Mesenchymal stem cell (in vitro differentiated cells and primary cell): ENCODE measurements around the gene SERGEF.
A peak's percentile ranks its signal among the peaks of the same experiment; 100 is the strongest.

Experiments used
- DNase-seq: peaks from one replicate; pipeline ENCODE4 v3.0.0-alpha.2; 2013
- H2AFZ ChIP-seq: one replicate; pipeline ENCODE4 v1.6.1; 2013; ENCODE audit warnings: low read depth, mild to moderate bottlenecking, control low read depth, inconsistent platforms, low read length, moderate library complexity
- H2AK5ac ChIP-seq: 2 replicates; pipeline ENCODE4 v1.6.1; 2013; ENCODE audit warnings: low read length, moderate library complexity, mild to moderate bottlenecking, inconsistent platforms; ENCODE audit not compliant: severe bottlenecking
- H2BK120ac ChIP-seq: one replicate; pipeline ENCODE4 v1.6.1; 2013; ENCODE audit warnings: low read depth, mild to moderate bottlenecking, inconsistent platforms, low read length, moderate library complexity
- H2BK12ac ChIP-seq, 2 experiments: one replicate each; pipeline ENCODE4 v1.6.1; 2013; ENCODE audit warnings: inconsistent platforms in 2 of 2, low read length in 2 of 2, mild to moderate bottlenecking in 2 of 2, moderate library complexity in 2 of 2, control low read depth in 1 of 2
- H2BK15ac ChIP-seq: one replicate; pipeline ENCODE4 v1.6.1; 2013; ENCODE audit warnings: mild to moderate bottlenecking, low read depth, inconsistent platforms; ENCODE audit not compliant: poor library complexity, severe bottlenecking
- H2BK5ac ChIP-seq: 2 replicates; pipeline ENCODE4 v1.6.1; 2013; ENCODE audit warnings: low read depth, mild to moderate bottlenecking, low read length, control low read depth, inconsistent platforms; ENCODE audit not compliant: poor library complexity, severe bottlenecking
- H3K14ac ChIP-seq, 2 experiments: one replicate each; pipeline ENCODE4 v1.6.1; 2013; ENCODE audit warnings: inconsistent platforms in 2 of 2, low read length in 2 of 2, control low read depth in 1 of 2, mild to moderate bottlenecking in 1 of 2, moderate library complexity in 1 of 2
- H3K18ac ChIP-seq, 2 experiments: one replicate each; pipeline ENCODE4 v1.6.1; 2013; ENCODE audit warnings: inconsistent platforms in 2 of 2, low read length in 2 of 2, control low read depth in 1 of 2, low read depth in 1 of 2, mild to moderate bottlenecking in 1 of 2
- H3K23ac ChIP-seq, 2 experiments: one replicate each; pipeline ENCODE4 v1.6.1; 2013; ENCODE audit warnings: inconsistent platforms in 2 of 2, low read length in 2 of 2, mild to moderate bottlenecking in 2 of 2, moderate library complexity in 2 of 2, control low read depth in 1 of 2
- H3K27ac ChIP-seq: 2 replicates; pipeline ENCODE4 v1.5.1; 2013; ENCODE audit warnings: mild to moderate bottlenecking, moderate library complexity, low read length, control low read depth, inconsistent platforms; ENCODE audit not compliant: poor library complexity, severe bottlenecking
- H3K27me3 ChIP-seq, 2 experiments: 2 replicates each; pipeline versions ENCODE4 v1.6.1 to v1.7.0; 2013; ENCODE audit warnings: low read length in 2 of 2, mild to moderate bottlenecking in 2 of 2, moderate library complexity in 2 of 2, control low read depth in 1 of 2, inconsistent platforms in 1 of 2; ENCODE audit not compliant: control insufficient read depth in 1 of 2, insufficient read depth in 1 of 2
- H3K36me3 ChIP-seq, 2 experiments: 2 replicates each; pipeline versions ENCODE4 v1.6.1 to v1.7.0; 2013; ENCODE audit warnings: low read length in 2 of 2, control low read depth in 1 of 2, inconsistent platforms in 1 of 2, low read depth in 1 of 2, mild to moderate bottlenecking in 1 of 2; ENCODE audit not compliant: insufficient read depth in 2 of 2, control insufficient read depth in 1 of 2
- H3K4ac ChIP-seq, 2 experiments: one replicate each; pipeline ENCODE4 v1.6.1; 2013; ENCODE audit warnings: inconsistent platforms in 2 of 2, low read length in 2 of 2, mild to moderate bottlenecking in 2 of 2, moderate library complexity in 2 of 2, control low read depth in 1 of 2, low read depth in 1 of 2
- H3K4me1 ChIP-seq: 2 replicates; pipeline ENCODE4 v1.6.1; 2013; ENCODE audit warnings: low read depth, low read length, control low read depth; ENCODE audit not compliant: control insufficient read depth, insufficient read depth
- H3K4me2 ChIP-seq: 2 replicates; pipeline ENCODE4 v1.6.1; 2013; ENCODE audit warnings: low read length, mild to moderate bottlenecking, inconsistent platforms; ENCODE audit not compliant: poor library complexity, severe bottlenecking
- H3K4me3 ChIP-seq, 2 experiments: 2 replicates each; pipeline versions ENCODE4 v1.5.1 to v1.7.0; 2013; ENCODE audit warnings: low read length in 2 of 2, mild to moderate bottlenecking in 2 of 2, control low read depth in 1 of 2, low read depth in 1 of 2; ENCODE audit not compliant: insufficient read depth in 1 of 2
- H3K79me1 ChIP-seq: replicated peaks from 2 replicates; pipeline ENCODE4 v1.6.1; 2013; ENCODE audit warnings: mild to moderate bottlenecking, control low read depth, low read length, inconsistent platforms; ENCODE audit not compliant: poor library complexity, severe bottlenecking
- H3K9ac ChIP-seq: 2 replicates; pipeline ENCODE4 v1.7.0; 2013; ENCODE audit warnings: mild to moderate bottlenecking, low read length, moderate library complexity
- H3K9me3 ChIP-seq: 2 replicates; pipeline ENCODE4 v1.7.0; 2013; ENCODE audit warnings: mild to moderate bottlenecking, low read length; ENCODE audit not compliant: control insufficient read depth
- H4K8ac ChIP-seq: one replicate; pipeline ENCODE4 v1.6.1; 2013; ENCODE audit warnings: inconsistent platforms, mild to moderate bottlenecking, low read length, moderate library complexity
- H4K91ac ChIP-seq: one replicate; pipeline ENCODE4 v1.6.1; 2013; ENCODE audit warnings: mild to moderate bottlenecking, low read length, inconsistent platforms
- WGBS: methylation state at CpG from one replicate; pipeline ENCODE4 v1.1.7; 2013; ENCODE audit warnings: mixed read lengths; 5-methylcytosine and 5-hydroxymethylcytosine counted together

Gene SERGEF

GRCh38 chr11:17878743-17879142, 134.1 kb downstream of the SERGEF start:
- H2AK5ac ChIP-seq, result no peak overlapping the region
- no peak overlapping the region for H2BK120ac ChIP-seq
- H3K23ac ChIP-seq, result no peak overlapping the region
- H3K36me3 ChIP-seq, result peaks cover 0 to 3% of the 10 kb centered on the region in 2 experiments
- WGBS, result 94% methylated on average over 2 of the region's 2 CpGs
- no peaks in the 10 kb centered on the region for H3K4me1 ChIP-seq
- no peak overlapping the region for H3K9ac ChIP-seq
- no peak overlapping the region for H2BK15ac ChIP-seq
- no peak overlapping the region for H2BK12ac ChIP-seq
- no peaks in the 10 kb centered on the region for H3K27me3 ChIP-seq
- H3K27ac ChIP-seq, result no peak overlapping the region
- H4K8ac ChIP-seq, result no peak overlapping the region
- H4K91ac ChIP-seq, result no peak overlapping the region
- H3K9me3 ChIP-seq, result no peaks in the 10 kb centered on the region
- no peak overlapping the region for H3K14ac ChIP-seq
- no peak overlapping the region for H3K4ac ChIP-seq
- no peak overlapping the region for H2AFZ ChIP-seq
- no peak for DNase-seq
- H2BK5ac ChIP-seq, result no peak overlapping the region
- H3K4me2 ChIP-seq, result no peak overlapping the region
- H3K4me3 ChIP-seq, result no peak overlapping the region
- no peaks in the 10 kb centered on the region for H3K79me1 ChIP-seq
- H3K18ac ChIP-seq, result no peak overlapping the region

- H3K23ac ChIP-seq, result no peak overlapping the region
- no peak overlapping the region for H3K18ac ChIP-seq
- no peak overlapping the region for H4K91ac ChIP-seq
- no peak overlapping the region for H3K4ac ChIP-seq
- H2BK5ac ChIP-seq, result no peak overlapping the region
- no peak overlapping the region for H4K8ac ChIP-seq
- H2AK5ac ChIP-seq, result no peak overlapping the region
- H2AFZ ChIP-seq, result no peak overlapping the region
- 97% methylated on average over 3 of the region's 3 CpGs for WGBS
- no peaks in the 10 kb centered on the region for H3K79me1 ChIP-seq
- H3K9me3 ChIP-seq, result no peaks in the 10 kb centered on the region
- H3K4me1 ChIP-seq, result no peaks in the 10 kb centered on the region
- H3K14ac ChIP-seq, result no peak overlapping the region
- H2BK12ac ChIP-seq, result no peak overlapping the region
- no peak overlapping the region for H2BK15ac ChIP-seq
- H3K27me3 ChIP-seq, result no peaks in the 10 kb centered on the region
- no peak for DNase-seq
- H3K4me3 ChIP-seq, result no peak overlapping the region
- H3K4me2 ChIP-seq, result no peak overlapping the region
- no peak overlapping the region for H3K27ac ChIP-seq
- H2BK120ac ChIP-seq, result no peak overlapping the region
- H3K9ac ChIP-seq, result no peak overlapping the region
- H3K36me3 ChIP-seq, result peaks cover 4 to 6% of the 10 kb centered on the region in 2 experiments
Observed at GRCh38 chr11:17877886-17878285, 135.0 kb downstream of the SERGEF start.

GRCh38 chr11:17876827-17877226, 136.0 kb downstream of the SERGEF start:
- H3K9me3 ChIP-seq, result no peaks in the 10 kb centered on the region
- no peaks in the 10 kb centered on the region for H3K79me1 ChIP-seq
- H2AK5ac ChIP-seq, result no peak overlapping the region
- no peak overlapping the region for H4K91ac ChIP-seq
- no peak overlapping the region for H3K27ac ChIP-seq
- no peak overlapping the region for H3K18ac ChIP-seq
- no peak overlapping the region for H2AFZ ChIP-seq
- H3K4me2 ChIP-seq, result no peak overlapping the region
- no peak overlapping the region for H2BK120ac ChIP-seq
- H3K14ac ChIP-seq, result no peak overlapping the region
- no peak overlapping the region for H3K4ac ChIP-seq
- H3K27me3 ChIP-seq, result no peaks in the 10 kb centered on the region
- WGBS, result 74% methylated on average over 3 of the region's 3 CpGs
- DNase-seq, result no peak
- H2BK15ac ChIP-seq, result no peak overlapping the region
- no peak overlapping the region for H3K23ac ChIP-seq
- no peak overlapping the region for H2BK12ac ChIP-seq
- no peaks in the 10 kb centered on the region for H3K4me1 ChIP-seq
- H2BK5ac ChIP-seq, result no peak overlapping the region
- no peak overlapping the region for H3K4me3 ChIP-seq
- H3K9ac ChIP-seq, result no peak overlapping the region
- H3K36me3 ChIP-seq, result peaks cover 4 to 6% of the 10 kb centered on the region in 2 experiments
- no peak overlapping the region for H4K8ac ChIP-seq

GRCh38 chr11:17875891-17876290, 137.0 kb downstream of the SERGEF start:
- H3K4ac ChIP-seq, result no peak overlapping the region
- H3K9ac ChIP-seq, result no peak overlapping the region

More at GRCh38 chr11:17875891-17876290, 137.0 kb downstream of the SERGEF start:
- no peak overlapping the region for H2AFZ ChIP-seq
- H3K23ac ChIP-seq, result no peak overlapping the region
- H2BK5ac ChIP-seq, result no peak overlapping the region
- H2BK120ac ChIP-seq, result no peak overlapping the region
- H3K18ac ChIP-seq, result no peak overlapping the region
- H2AK5ac ChIP-seq, result no peak overlapping the region
- no peak overlapping the region for H4K91ac ChIP-seq
- peak overlapping the region in 1 of 2 experiments; percentile 42 for H3K14ac ChIP-seq
- DNase-seq, result no peak
- no peaks in the 10 kb centered on the region for H3K79me1 ChIP-seq
- no peak overlapping the region for H3K4me2 ChIP-seq
- no peak overlapping the region for H2BK12ac ChIP-seq
- H3K9me3 ChIP-seq, result no peaks in the 10 kb centered on the region
- H3K36me3 ChIP-seq, result peaks cover 4 to 6% of the 10 kb centered on the region in 2 experiments
- no peak overlapping the region for H3K4me3 ChIP-seq
- H3K27ac ChIP-seq, result no peak overlapping the region
- H2BK15ac ChIP-seq, result no peak overlapping the region
- no peaks in the 10 kb centered on the region for H3K4me1 ChIP-seq
- H4K8ac ChIP-seq, result no peak overlapping the region
- H3K27me3 ChIP-seq, result no peaks in the 10 kb centered on the region
